ENCODE measurements around the gene CCDC57. TPM values are rescaled to one million over a fixed set of nuclear protein-coding genes. Genes with fewer than 3 reads are reported as not detected.

CCDC57 gene
- total RNA-seq, 1 donor from 2014 or later: 56.6 TPM

- no peak overlapping the region for H3K27ac Mint-ChIP-seq
- DNase-seq (no peak), ATAC-seq (ENCODE audit: low read depth) (no peak)
- intact Hi-C loops (cut with micrococcal nuclease): loop anchor here (5.0 kb wide), 1 partner anchor 44 kb away; no protein-coding TSS in a partner anchor
- ChIA-PET CTCF (no interaction called here), POLR2A (no interaction called here)
- H3K9me3 Mint-ChIP-seq: no peaks in the 10 kb centered on the region
- no peak overlapping the region for H3K4me3 Mint-ChIP-seq
- H3K4me1 Mint-ChIP-seq: no peaks in the 10 kb centered on the region
- H3K36me3 Mint-ChIP-seq (ENCODE audit: low read depth): no peaks in the 10 kb centered on the region
- TF ChIP-seq CTCF (IDR thresholded peaks at IDR 0.05): no peak
- no peaks in the 10 kb centered on the region for H3K27me3 Mint-ChIP-seq
Measured at GRCh38 chr17:82151106-82151957, 61.3 kb downstream of the CCDC57 start.

GRCh38 chr17:82149401-82150099, 63.1 kb downstream of the CCDC57 start:
- H3K9me3 Mint-ChIP-seq: no peaks in the 10 kb centered on the region
- H3K27ac Mint-ChIP-seq: no peak overlapping the region
- DNase-seq (no peak), ATAC-seq (ENCODE audit: low read depth) (no peak)
- H3K4me1 Mint-ChIP-seq: no peaks in the 10 kb centered on the region
- H3K27me3 Mint-ChIP-seq: no peaks in the 10 kb centered on the region
- no peaks in the 10 kb centered on the region for H3K36me3 Mint-ChIP-seq (ENCODE audit: low read depth)
- intact Hi-C loops (cut with micrococcal nuclease): loop anchor here (5.0 kb wide), 1 partner anchor 42 kb away; no protein-coding TSS in a partner anchor
- TF ChIP-seq CTCF (IDR thresholded peaks at IDR 0.05): no peak
- ChIA-PET CTCF (no interaction called here), POLR2A (no interaction called here)
- no peak overlapping the region for H3K4me3 Mint-ChIP-seq

- POLR2A ChIA-PET: no interaction called here
- ATAC-seq (ENCODE audit: low read depth) (no peak), DNase-seq (no peak)
- Mint-ChIP-seq H3K27ac (no peak overlapping the region), H3K36me3 (ENCODE audit: low read depth) (no peaks in the 10 kb centered on the region), H3K4me1 (no peaks in the 10 kb centered on the region), H3K4me3 (no peak overlapping the region), H3K9me3 (no peaks in the 10 kb centered on the region), H3K27me3 (no peaks in the 10 kb centered on the region)
- intact Hi-C loops (cut with micrococcal nuclease): no loop called here
- TF ChIP-seq CTCF (IDR thresholded peaks at IDR 0.05): no peak
- CTCF ChIA-PET: no interaction called here
Measured at GRCh38 chr17:82148997-82149396, 63.6 kb downstream of the CCDC57 start.

- Mint-ChIP-seq H3K4me3 (no peak overlapping the region), H3K9me3 (no peaks in the 10 kb centered on the region), H3K27ac (no peak overlapping the region), H3K36me3 (ENCODE audit: low read depth) (no peaks in the 10 kb centered on the region), H3K27me3 (no peaks in the 10 kb centered on the region), H3K4me1 (no peaks in the 10 kb centered on the region)
- TF ChIP-seq CTCF (IDR thresholded peaks at IDR 0.05): no peak
- intact Hi-C loops (cut with micrococcal nuclease): no loop called here
- CTCF ChIA-PET: no interaction called here
- DNase-seq (no peak), ATAC-seq (ENCODE audit: low read depth) (no peak)
- POLR2A ChIA-PET: no interaction called here
Measured at GRCh38 chr17:82148011-82148410, 64.6 kb downstream of the CCDC57 start.

All from activated B cell treated with CpG ODN at 0.5 μM for 24 hours (primary cell).